Transverse colon (tissue), 4 donors: ENCODE results near the gene IL6.

Experiments
- POLR2A ChIP-seq: fragments of 450-650 bp; IDR thresholded peaks from one replicate; pipeline ENCODE4 v1.6.1; 2016; ENCODE audit warnings: antibody characterized with exemption, mild to moderate bottlenecking, moderate library complexity
- POLR2AphosphoS5 ChIP-seq, 3 donors: sonication (generic); formaldehyde crosslinking; IDR thresholded peaks; one replicate each; pipeline ENCODE4 v1.6.1; 2016; ENCODE audit warnings: antibody characterized with exemption in 3 of 3
- TF ChIP-seq, protein P1 (sequence below), 5 experiments: fragments of 200-600 bp in 3 of 5; fragments of 450-650 bp in 2 of 5; sonication (generic) in 3 of 5; IDR thresholded peaks; 1 replicate in 2 of 5; 2 replicates in 3 of 5; pipeline ENCODE4 v1.5.1; 2016 to 2017; ENCODE audit warnings: antibody characterized with exemption in 5 of 5, inconsistent platforms in 3 of 5, mild to moderate bottlenecking in 2 of 5, moderate library complexity in 1 of 5

GRCh38 chr7:22712999-22713398 is 14.0 kb upstream of the IL6 start:
- TF ChIP-seq, protein P1, sequence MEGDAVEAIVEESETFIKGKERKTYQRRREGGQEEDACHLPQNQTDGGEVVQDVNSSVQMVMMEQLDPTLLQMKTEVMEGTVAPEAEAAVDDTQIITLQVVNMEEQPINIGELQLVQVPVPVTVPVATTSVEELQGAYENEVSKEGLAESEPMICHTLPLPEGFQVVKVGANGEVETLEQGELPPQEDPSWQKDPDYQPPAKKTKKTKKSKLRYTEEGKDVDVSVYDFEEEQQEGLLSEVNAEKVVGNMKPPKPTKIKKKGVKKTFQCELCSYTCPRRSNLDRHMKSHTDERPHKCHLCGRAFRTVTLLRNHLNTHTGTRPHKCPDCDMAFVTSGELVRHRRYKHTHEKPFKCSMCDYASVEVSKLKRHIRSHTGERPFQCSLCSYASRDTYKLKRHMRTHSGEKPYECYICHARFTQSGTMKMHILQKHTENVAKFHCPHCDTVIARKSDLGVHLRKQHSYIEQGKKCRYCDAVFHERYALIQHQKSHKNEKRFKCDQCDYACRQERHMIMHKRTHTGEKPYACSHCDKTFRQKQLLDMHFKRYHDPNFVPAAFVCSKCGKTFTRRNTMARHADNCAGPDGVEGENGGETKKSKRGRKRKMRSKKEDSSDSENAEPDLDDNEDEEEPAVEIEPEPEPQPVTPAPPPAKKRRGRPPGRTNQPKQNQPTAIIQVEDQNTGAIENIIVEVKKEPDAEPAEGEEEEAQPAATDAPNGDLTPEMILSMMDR (IDR thresholded peaks at IDR 0.05): no peak
- TF ChIP-seq POLR2A (no peak), POLR2AphosphoS5 (IDR thresholded peaks at IDR 0.05) (no peak)
